Natural killer cell (primary cell): ENCODE results near the gene AOC2. TPM values are rescaled to one million over a fixed set of nuclear protein-coding genes. Genes with fewer than 3 reads are reported as not detected.

ENCODE experiments used
- ATAC-seq, 3 donors: fragments of 150-1000 bp in 2 of 3; fragments of 200-7000 bp in 1 of 3; cut with Tn5 transposase; 1 replicate in 1 of 3; 2 replicates in 2 of 3; pipeline ENCODE4 v1.10.0; 2021; ENCODE audit warnings: mild to moderate bottlenecking in 2 of 3, moderate library complexity in 2 of 3
- DNase-seq, 2 donors: peaks; one replicate each; pipeline versions ENCODE4 v3.0.0 to v3.0.0-alpha.2; 2013 to 2021; ENCODE audit warnings: mixed read lengths in 1 of 2
- H3K27ac ChIP-seq: one replicate; pipeline ENCODE4 v1.5.1; 2013; ENCODE audit warnings: mild to moderate bottlenecking, low read length
- H3K27me3 ChIP-seq: one replicate; pipeline ENCODE4 v1.6.1; 2013; ENCODE audit warnings: low read length; ENCODE audit not compliant: control insufficient read depth, insufficient read depth
- H3K36me3 ChIP-seq: one replicate; pipeline ENCODE4 v1.6.1; 2013; ENCODE audit warnings: low read length; ENCODE audit not compliant: control insufficient read depth, insufficient read depth
- H3K4me1 ChIP-seq: one replicate; pipeline ENCODE4 v1.6.1; 2013; ENCODE audit warnings: low read length; ENCODE audit not compliant: control insufficient read depth, insufficient read depth
- H3K4me3 ChIP-seq: one replicate; pipeline ENCODE4 v1.5.1; 2013; ENCODE audit warnings: low read length
- H3K9me3 ChIP-seq: one replicate; pipeline ENCODE4 v1.6.1; 2013; ENCODE audit warnings: low read length; ENCODE audit not compliant: control insufficient read depth, insufficient read depth
- H3K27ac Mint-ChIP-seq, 2 donors: one replicate each; pipeline ENCODE4 v1.8.0; 2022; ENCODE audit warnings: mild to moderate bottlenecking in 2 of 2, mixed read lengths in 2 of 2, moderate library complexity in 1 of 2
- H3K27me3 Mint-ChIP-seq, 2 donors: one replicate each; pipeline ENCODE4 v1.8.0; 2022; ENCODE audit warnings: low read depth in 2 of 2, mixed read lengths in 2 of 2
- H3K36me3 Mint-ChIP-seq: one replicate; pipeline ENCODE4 v1.8.0; 2022; ENCODE audit warnings: mixed read lengths
- H3K4me1 Mint-ChIP-seq, 2 donors: one replicate each; pipeline ENCODE4 v1.8.0; 2022; ENCODE audit warnings: mixed read lengths in 2 of 2
- H3K4me3 Mint-ChIP-seq: one replicate; pipeline ENCODE4 v1.8.0; 2022; ENCODE audit warnings: mild to moderate bottlenecking, moderate library complexity, mixed read lengths
- H3K9me3 Mint-ChIP-seq, 2 donors: one replicate each; pipeline ENCODE4 v1.8.0; 2022; ENCODE audit warnings: mixed read lengths in 2 of 2
- WGBS: methylation state at CpG from one replicate; pipeline ENCODE4 v1.1.7; 2013; ENCODE audit warnings: missing lambda C conversion rate; ENCODE audit not compliant: insufficient coverage; 5-methylcytosine and 5-hydroxymethylcytosine counted together
- intact Hi-C: fragments of 100-400 bp; cut with micrococcal nuclease; formaldehyde crosslinking; loops from one replicate; pipeline ENCODE4 v1.14.2; 2022
- total RNA-seq, 4 donors: library from RNA; stranded (reverse); fragments of 120-200 nt in 1 of 4; gene quantifications; one replicate each; pipeline versions ENCODE4 v1.2.3 to v1.2.4, GENCODE V29; 2013 to 2022
- TF ChIP-seq, protein P1 (sequence below): fragments of 200-600 bp; IDR thresholded peaks from one replicate; pipeline ENCODE4 v1.8.0; 2022; ENCODE audit warnings: antibody characterized with exemption

The AOC2 gene
- total RNA-seq, 3 donors from 2014 or later (not counting 1 experiment from before 2014, with no cell fraction given): 3.0 to 3.9 (median 3.5) TPM

DNA sequence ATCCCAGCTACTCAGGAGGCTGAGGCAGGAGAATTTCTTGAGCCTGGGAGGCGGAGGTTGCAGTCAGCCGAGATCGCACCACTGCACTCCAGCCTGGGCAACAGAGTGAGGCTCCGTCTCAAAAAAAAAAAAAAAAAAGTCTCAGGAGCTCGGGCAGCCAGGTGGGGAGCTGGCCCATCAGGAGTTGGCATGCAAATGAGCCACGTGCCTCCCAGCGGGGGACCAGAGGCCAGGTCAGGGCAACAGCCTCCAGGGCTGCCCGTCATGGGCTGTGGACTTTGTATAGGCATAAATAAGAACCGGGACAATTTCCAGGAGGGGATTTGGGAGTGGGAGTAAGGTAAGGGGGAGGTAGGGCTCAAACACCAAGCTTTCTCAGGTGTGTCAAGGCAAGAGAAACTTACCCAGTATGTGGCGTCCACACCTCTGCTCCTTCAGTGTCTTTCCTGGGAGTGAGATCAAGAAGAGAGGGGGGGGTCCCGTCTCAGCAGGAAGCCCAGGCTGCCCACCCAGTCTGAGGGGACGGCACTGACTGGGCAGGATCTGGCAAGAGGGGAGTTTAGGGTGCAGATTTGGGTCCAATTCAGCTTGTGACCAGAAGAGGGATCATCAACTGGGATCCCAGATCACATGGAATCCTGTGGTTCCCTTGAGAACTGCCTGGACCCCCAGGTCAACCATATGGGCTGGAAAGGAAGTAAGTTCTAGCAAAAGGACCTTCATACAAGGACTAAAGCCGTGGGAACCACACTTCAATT, 33.9 kb downstream of the AOC2 start:
- Mint-ChIP-seq H3K4me1 (no peaks in the 10 kb centered on the region), H3K9me3 (no peaks in the 10 kb centered on the region), H3K4me3 (no peak overlapping the region), H3K27me3 (peaks cover 0 to 5% of the 10 kb centered on the region in 2 donors), H3K27ac (no peak overlapping the region), H3K36me3 (no peaks in the 10 kb centered on the region)
- H3K27me3 ChIP-seq: no peaks in the 10 kb centered on the region
- H3K4me3 ChIP-seq: no peak overlapping the region
- TF ChIP-seq, protein P1, sequence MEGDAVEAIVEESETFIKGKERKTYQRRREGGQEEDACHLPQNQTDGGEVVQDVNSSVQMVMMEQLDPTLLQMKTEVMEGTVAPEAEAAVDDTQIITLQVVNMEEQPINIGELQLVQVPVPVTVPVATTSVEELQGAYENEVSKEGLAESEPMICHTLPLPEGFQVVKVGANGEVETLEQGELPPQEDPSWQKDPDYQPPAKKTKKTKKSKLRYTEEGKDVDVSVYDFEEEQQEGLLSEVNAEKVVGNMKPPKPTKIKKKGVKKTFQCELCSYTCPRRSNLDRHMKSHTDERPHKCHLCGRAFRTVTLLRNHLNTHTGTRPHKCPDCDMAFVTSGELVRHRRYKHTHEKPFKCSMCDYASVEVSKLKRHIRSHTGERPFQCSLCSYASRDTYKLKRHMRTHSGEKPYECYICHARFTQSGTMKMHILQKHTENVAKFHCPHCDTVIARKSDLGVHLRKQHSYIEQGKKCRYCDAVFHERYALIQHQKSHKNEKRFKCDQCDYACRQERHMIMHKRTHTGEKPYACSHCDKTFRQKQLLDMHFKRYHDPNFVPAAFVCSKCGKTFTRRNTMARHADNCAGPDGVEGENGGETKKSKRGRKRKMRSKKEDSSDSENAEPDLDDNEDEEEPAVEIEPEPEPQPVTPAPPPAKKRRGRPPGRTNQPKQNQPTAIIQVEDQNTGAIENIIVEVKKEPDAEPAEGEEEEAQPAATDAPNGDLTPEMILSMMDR: no peak
- WGBS: 75% methylated on average over 13 of the region's 13 CpGs
- no peaks in the 10 kb centered on the region for H3K4me1 ChIP-seq
- H3K36me3 ChIP-seq: no peaks in the 10 kb centered on the region
- DNase-seq: no peak
- intact Hi-C loops: no loop called here
- no peaks in the 10 kb centered on the region for H3K9me3 ChIP-seq
- ATAC-seq: no peak
- no peak overlapping the region for H3K27ac ChIP-seq

DNA sequence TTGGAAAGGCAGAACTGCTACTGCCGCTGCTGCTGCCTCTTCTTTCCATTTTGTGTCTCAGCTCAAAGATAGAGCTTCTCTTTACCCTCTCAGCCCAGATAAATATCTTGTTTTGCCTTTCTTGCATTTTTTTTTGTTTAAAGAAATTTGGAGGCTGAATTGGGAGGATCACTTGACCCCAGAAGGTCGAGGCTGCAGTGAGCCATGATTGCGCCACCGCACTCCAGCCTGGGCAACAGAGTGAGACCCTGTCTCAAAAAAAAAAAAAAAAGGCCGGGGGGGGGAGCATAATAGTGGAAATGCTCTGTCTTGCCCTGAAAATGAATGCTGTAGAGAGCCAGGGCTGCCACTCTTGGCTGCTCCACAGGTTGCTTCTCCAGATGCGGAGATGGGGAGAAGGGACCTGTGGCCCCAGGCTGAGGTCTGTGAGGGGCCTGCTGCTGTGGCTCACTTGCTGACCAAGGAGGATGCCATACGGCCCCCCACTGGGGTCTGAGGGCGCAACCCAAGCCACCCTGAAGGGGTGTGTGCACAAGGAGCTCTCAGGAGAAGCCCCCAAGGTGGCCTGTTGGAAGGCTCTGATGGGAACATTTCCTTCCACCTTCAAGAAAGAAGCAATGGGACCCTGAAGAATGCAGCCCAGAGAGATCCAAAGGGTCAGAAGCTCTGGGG, 34.7 kb downstream of the AOC2 start:
- Mint-ChIP-seq H3K27me3 (peaks cover 0 to 5% of the 10 kb centered on the region in 2 donors), H3K36me3 (no peaks in the 10 kb centered on the region), H3K4me1 (no peaks in the 10 kb centered on the region), H3K4me3 (no peak overlapping the region), H3K27ac (no peak overlapping the region), H3K9me3 (no peaks in the 10 kb centered on the region)
- DNase-seq (no peak), ATAC-seq (no peak)
- Histone ChIP-seq H3K36me3 (no peaks in the 10 kb centered on the region), H3K27me3 (no peaks in the 10 kb centered on the region), H3K9me3 (no peaks in the 10 kb centered on the region), H3K4me1 (no peaks in the 10 kb centered on the region), H3K4me3 (no peak overlapping the region), H3K27ac (no peak overlapping the region)
- intact Hi-C loops: no loop called here
- TF ChIP-seq, protein P1: no peak
- 77% methylated on average over 8 of the region's 8 CpGs for WGBS

DNA sequence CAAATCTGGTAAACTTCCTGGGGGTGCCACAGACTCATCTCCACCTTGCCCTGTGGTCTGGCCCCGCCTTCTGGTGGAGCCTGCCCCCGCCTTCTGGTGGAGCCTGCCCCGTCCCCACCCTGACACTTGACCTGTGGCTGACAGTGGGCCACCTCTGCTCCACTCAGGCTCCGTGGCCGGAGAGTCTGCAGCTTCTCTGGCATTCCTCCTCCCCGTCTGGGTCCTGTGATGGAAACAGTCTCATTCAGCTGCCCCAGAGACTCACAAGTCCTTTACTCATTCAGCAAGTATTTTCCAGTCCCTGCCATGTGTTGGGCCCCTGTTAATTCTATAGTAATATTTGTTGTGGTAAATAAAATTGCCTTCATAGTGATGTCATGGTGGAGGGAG, 35.2 kb downstream of the AOC2 start:
- no peak overlapping the region for H3K4me3 ChIP-seq
- Mint-ChIP-seq H3K4me3 (no peak overlapping the region), H3K27ac (no peak overlapping the region), H3K27me3 (peaks cover 0 to 5% of the 10 kb centered on the region in 2 donors), H3K9me3 (no peaks in the 10 kb centered on the region), H3K36me3 (no peaks in the 10 kb centered on the region), H3K4me1 (no peaks in the 10 kb centered on the region)
- no peak overlapping the region for H3K27ac ChIP-seq
- 78% methylated on average over 6 of the region's 6 CpGs for WGBS
- intact Hi-C loops: no loop called here
- no peak for ATAC-seq
- no peaks in the 10 kb centered on the region for H3K9me3 ChIP-seq
- TF ChIP-seq, protein P1: no peak
- DNase-seq: no peak
- no peaks in the 10 kb centered on the region for H3K36me3 ChIP-seq
- no peaks in the 10 kb centered on the region for H3K4me1 ChIP-seq
- H3K27me3 ChIP-seq: no peaks in the 10 kb centered on the region
